Neural progenitor cell (in vitro differentiated cells): ENCODE data around the gene ANK3.

Experiments
- CTCF ChIP-seq: fragments of 200-600 bp; sonication (generic); IDR thresholded peaks from 2 replicates; pipeline ENCODE4 v1.5.1; 2017; ENCODE audit warnings: antibody characterized with exemption, mild to moderate bottlenecking
- EZH2 ChIP-seq: fragments of 200-600 bp; sonication (generic); IDR thresholded peaks from 2 replicates; pipeline ENCODE4 v1.6.1; 2017; ENCODE audit warnings: antibody characterized with exemption, mild to moderate bottlenecking, moderate library complexity
- EZH2phosphoT487 ChIP-seq: fragments of 200-600 bp; sonication (generic); IDR thresholded peaks from 2 replicates; pipeline ENCODE4 v1.6.1; 2017; ENCODE audit warnings: antibody characterized with exemption

- TF ChIP-seq CTCF (no peak), EZH2phosphoT487 (no peak), EZH2 (no peak)
Measured at GRCh38 chr10:60399328-60399727, 9.7 kb upstream of the ANK3 start.
